NCI-H2227 (cell line): Measurements from ENCODE around the gene MYO7B.

Source experiments
- DNase-seq: peaks from one replicate; lab custom pipeline; 2025; ENCODE audit not compliant: unreplicated experiment; lab: John Stamatoyannopoulos, UW

MYO7B gene

GRCh38 chr2:127647242-127648190, 112.0 kb downstream of the MYO7B start:
- no peak for DNase-seq

DNA sequence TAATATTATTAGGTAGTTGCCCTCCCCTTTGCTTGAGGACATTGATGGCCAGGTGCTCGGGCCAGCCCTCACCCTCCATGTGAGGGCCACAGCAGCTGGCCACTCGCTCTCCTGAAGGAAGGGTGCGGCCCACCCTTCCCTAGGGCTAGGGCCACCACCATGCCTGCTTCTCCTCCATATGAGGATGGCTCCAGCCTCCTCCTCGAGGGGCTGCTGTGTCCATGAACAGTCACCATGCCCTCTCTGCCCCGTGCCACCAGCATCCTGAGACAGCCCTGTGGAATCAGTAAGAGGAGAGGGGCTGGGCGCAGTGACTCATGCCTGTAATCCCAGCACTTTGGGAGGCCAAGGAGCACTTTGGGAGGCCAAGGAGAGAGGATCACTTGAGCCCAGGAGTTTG, 112.8 kb downstream of the MYO7B start:
- DNase-seq = no peak

GRCh38 chr2:127649100-127649611, 113.7 kb downstream of the MYO7B start:
- DNase-seq = no peak

- DNase-seq = peak; percentile 81
These were observed 114.2 kb downstream of the MYO7B start for GRCh38 chr2:127649684-127650040.

- no peak for DNase-seq
These were observed 114.7 kb downstream of the MYO7B start for GRCh38 chr2:127650041-127650784.

DNA sequence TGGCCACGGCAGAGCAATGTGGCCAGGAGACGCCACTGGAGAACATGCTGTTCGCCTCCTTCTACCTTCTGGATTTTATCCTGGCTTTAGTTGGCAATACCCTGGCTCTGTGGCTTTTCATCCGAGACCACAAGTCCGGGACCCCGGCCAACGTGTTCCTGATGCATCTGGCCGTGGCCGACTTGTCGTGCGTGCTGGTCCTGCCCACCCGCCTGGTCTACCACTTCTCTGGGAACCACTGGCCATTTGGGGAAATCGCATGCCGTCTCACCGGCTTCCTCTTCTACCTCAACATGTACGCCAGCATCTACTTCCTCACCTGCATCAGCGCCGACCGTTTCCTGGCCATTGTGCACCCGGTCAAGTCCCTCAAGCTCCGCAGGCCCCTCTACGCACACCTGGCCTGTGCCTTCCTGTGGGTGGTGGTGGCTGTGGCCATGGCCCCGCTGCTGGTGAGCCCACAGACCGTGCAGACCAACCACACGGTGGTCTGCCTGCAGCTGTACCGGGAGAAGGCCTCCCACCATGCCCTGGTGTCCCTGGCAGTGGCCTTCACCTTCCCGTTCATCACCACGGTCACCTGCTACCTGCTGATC, 115.4 kb downstream of the MYO7B start:
- DNase-seq = no peak

DNA sequence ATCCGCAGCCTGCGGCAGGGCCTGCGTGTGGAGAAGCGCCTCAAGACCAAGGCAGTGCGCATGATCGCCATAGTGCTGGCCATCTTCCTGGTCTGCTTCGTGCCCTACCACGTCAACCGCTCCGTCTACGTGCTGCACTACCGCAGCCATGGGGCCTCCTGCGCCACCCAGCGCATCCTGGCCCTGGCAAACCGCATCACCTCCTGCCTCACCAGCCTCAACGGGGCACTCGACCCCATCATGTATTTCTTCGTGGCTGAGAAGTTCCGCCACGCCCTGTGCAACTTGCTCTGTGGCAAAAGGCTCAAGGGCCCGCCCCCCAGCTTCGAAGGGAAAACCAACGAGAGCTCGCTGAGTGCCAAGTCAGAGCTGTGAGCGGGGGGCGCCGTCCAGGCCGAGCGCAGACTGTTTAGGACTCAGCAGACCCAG, 115.9 kb downstream of the MYO7B start:
- DNase-seq = no peak

- no peak for DNase-seq
These were observed 116.6 kb downstream of the MYO7B start for GRCh38 chr2:127651971-127652550.

DNA sequence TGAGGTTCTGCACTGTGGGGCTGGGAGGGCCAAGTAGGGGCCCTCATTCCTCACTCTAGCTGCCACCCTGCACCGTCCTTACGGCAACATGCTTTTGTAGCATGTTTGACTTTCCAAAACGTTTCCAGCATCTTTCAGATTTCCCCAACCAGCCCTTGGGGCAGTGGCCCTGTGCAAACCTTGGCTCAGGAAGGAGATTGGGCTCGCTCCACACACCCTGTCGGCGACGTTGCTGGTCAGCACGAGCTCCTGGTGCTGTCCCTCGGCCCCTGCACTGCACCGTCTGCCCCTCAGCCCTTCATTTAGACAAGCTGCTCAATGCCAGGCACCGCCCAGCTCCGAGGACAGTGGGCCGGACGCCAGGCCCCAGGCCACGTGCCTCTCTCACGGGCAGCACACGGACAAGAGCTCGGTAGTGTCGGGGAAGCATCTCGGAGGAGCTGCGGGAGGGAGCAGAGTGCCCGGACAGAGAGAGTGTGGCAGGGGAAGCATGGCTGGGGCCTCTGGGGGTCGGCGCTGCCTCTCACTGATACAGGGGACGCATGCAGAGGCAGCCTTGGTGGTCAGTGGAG, 117.4 kb downstream of the MYO7B start:
- no peak for DNase-seq

- DNase-seq = no peak
These were observed 118.1 kb downstream of the MYO7B start for GRCh38 chr2:127653421-127654083.

GRCh38 chr2:127654084-127654837, 118.8 kb downstream of the MYO7B start:
- DNase-seq = no peak

DNA sequence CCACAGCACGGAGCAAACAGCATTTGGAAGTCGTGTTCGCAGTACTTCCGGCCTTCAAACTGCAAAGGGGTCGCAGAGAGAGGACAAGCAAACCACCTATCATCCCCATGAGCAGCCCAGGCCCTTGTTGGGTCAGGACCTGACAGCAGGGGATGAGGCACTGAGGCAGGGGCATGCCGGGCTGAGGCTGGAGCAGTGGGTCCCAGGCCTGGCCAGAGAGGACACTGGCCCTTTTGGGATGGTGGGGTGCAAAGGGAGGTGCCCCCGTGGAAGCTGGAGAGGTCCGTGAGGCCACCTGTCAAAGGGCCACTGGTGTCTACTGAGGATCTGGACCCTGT, 119.3 kb downstream of the MYO7B start:
- no peak for DNase-seq

GRCh38 chr2:127655209-127656073, 120.0 kb downstream of the MYO7B start:
- DNase-seq = peak; percentile 44

- DNase-seq = no peak
These were observed 121.2 kb downstream of the MYO7B start for GRCh38 chr2:127656569-127657231.

DNA sequence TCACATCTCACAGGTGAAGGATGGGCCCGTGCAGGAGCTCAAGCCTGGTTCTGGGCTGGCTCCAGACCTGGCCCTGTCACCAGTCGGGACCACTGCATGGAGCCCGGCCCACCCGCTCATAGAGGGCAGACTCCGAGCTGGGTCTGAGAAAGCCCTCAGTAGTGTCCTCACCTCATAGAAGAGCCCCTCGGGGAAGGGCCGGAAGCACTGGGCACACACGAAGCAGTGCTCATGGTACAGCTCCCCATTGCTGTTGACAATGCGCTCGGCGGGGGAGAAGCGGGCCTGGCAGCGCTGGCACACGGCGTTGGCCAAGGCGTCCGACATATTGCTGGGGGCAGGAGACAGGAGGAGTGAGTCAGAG, 121.7 kb downstream of the MYO7B start:
- no peak for DNase-seq

DNA sequence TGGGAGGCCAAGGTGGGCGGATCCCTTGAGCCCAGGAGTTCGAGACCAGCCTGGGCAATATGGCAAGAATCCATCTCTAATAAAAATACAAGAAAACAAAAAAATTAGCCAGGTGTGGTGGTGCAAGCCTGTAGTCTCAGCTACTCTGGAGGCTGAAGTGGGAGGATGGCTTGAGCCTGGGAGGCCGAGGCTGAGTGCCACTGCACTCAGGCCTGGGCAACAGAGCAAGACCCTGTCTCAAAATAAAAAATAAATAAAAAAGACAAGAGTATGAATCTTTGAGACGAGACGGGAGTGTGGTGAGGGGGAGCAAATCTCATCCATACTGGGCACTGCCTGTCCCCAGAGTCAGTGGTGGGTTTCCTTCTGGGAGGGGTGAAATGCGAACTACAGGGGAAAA, 122.7 kb downstream of the MYO7B start:
- DNase-seq = no peak

DNA sequence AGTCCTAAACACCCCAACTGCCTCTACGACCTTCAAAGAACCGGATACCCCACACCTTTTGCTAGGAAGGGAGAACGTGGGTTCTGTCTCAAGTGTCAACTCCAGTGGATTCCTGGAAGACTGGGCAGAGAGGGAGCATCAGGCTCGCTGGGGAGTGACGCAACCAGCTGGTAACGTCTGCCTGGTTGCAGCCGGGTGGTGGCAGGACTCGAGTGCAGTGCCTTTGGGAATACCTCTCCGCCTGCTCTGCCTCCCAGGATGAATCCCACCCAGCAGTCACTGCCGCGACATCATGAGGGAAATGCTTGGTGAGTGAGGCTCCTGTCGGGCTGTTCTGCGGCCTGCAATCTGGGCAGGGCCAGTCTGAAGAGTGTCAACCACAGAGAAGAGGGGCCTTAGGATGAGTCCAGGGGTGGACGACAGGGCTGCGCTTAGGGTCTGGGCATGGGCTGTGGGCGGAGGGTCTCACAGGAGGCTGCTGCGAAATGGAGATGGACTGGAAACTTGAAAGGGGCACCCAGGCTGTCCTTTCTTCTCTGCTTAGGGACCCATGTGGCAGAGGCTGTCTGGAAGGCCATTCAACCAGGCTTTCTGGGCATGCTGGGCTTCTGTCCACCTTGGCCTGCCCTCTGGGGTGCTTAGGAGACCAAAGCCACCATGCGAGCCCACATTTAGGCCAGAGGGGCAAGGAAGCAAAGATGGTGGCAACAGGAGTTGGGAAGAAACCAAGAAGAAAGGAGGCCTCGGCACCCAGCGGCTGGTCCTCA, 123.3 kb downstream of the MYO7B start:
- no peak for DNase-seq
